ENCODE data around the gene BGN.

BGN gene

DNA sequence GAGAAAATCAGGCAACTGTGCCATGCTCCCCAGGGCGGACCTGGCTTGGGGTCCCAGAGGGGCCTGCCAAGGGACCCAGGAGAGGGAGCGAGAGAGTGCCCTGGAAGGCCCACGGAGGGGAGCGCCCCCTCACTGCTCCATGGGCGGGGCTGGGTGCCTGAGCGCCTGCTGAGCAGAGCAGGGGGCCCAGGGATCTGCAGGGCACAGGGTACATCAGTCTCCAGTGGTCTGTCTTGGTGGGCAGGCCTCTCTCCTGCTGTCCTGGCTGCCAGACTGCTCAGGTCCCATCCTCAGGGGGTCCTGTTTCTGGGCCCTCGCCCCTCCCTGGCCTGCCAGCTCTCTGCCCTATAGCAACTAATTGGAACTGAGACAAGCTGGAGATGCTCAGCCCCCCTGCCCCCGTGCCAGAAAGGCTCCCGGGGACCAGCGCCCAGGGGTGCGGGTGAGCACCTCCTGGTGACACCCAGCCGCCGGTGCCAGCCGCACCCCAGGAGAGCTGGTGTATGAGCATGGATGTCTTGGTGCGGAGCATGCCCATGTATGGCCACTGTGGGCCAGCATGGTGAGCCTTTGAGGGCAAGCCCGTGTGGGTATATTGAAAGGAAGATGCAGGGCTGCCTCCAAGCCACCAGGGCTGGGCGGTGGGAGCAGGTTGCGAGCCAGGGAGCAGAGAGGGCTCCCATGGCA lies 1.3 kb downstream of the BGN start:
- peaks cover 16% of the 10 kb centered on the region; the same call in 1 of the 2 replicates for H3K9me3 ChIP-seq (ENCODE audit: control insufficient read depth, insufficient read depth, low read depth, low read length)
- no peak overlapping the region for H3K27ac ChIP-seq (ENCODE audit: low read depth, low read length)
- peak overlapping the region; percentile 58; the same call in 1 of the 2 replicates for H3K4me3 ChIP-seq (ENCODE audit: low read depth, low read length)
- peaks cover 3% of the 10 kb centered on the region; the same call in 1 of the 2 replicates for H3K27me3 ChIP-seq (ENCODE audit: control insufficient read depth, insufficient read depth, low read length)
- H3K9ac ChIP-seq (ENCODE audit: low read length) = no peak overlapping the region
- no peaks in the 10 kb centered on the region for H3K36me3 ChIP-seq (ENCODE audit: control insufficient read depth, insufficient read depth, low read length)
- peaks cover 26% of the 10 kb centered on the region; the same call in 1 of the 2 replicates for H3K4me1 ChIP-seq (ENCODE audit: control insufficient read depth, insufficient read depth, low read length)

DNA sequence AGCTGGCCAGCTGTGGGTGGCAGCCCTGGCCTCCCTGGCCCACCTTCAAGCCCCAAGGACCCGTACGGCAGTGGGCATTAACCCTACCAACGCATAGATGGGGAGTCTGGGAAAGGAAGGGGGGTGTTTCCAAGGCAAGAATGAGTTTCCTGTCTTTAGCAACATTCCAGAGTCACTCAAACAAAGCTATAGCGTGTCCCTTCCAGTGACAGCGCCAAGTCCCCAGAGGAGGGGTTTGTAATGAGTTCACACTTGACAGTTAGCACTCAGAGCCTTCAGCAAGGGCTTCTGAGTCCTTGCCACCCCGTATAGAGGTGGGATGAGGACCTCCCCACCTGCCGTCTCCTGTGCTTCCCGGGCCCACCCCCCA lies 1.8 kb downstream of the BGN start:
- Histone ChIP-seq H3K36me3 (ENCODE audit: control insufficient read depth, insufficient read depth, low read length) (no peaks in the 10 kb centered on the region), H3K27me3 (ENCODE audit: control insufficient read depth, insufficient read depth, low read length) (peaks cover 3% of the 10 kb centered on the region; the same call in 1 of the 2 replicates), H3K27ac (ENCODE audit: low read depth, low read length) (no peak overlapping the region), H3K9me3 (ENCODE audit: control insufficient read depth, insufficient read depth, low read depth, low read length) (peaks cover 21% of the 10 kb centered on the region; the same call in 1 of the 2 replicates), H3K9ac (ENCODE audit: low read length) (no peak overlapping the region), H3K4me3 (ENCODE audit: low read depth, low read length) (no peak overlapping the region), H3K4me1 (ENCODE audit: control insufficient read depth, insufficient read depth, low read length) (peaks cover 21% of the 10 kb centered on the region; the same call in 1 of the 2 replicates)

DNA sequence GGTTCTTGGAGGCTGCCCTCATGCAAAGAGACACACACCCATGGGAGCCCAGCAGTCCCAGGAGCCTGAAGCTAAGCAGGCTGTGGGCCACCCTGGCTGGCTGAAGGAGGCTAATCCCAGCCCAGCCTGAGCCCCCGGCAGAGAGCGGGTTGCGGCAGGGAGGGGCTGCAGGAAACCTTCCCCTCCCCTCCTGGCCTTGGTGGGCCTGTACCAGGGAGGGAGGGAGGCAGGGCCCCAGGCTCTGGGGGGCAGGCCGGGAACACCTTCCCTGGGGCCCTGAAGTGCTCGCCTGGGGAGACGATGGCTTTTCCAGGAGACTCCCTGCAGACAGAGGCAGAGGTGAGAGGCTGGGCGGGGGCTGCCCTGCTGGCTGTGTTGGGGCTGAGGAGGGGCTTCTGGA lies 3.7 kb downstream of the BGN start:
- peaks cover 3% of the 10 kb centered on the region; the same call in 1 of the 2 replicates for H3K27me3 ChIP-seq (ENCODE audit: control insufficient read depth, insufficient read depth, low read length)
- H3K9ac ChIP-seq (ENCODE audit: low read length) = no peak overlapping the region
- peaks cover 30% of the 10 kb centered on the region; the same call in 1 of the 2 replicates for H3K9me3 ChIP-seq (ENCODE audit: control insufficient read depth, insufficient read depth, low read depth, low read length)
- no peak overlapping the region for H3K4me3 ChIP-seq (ENCODE audit: low read depth, low read length)
- peaks cover 16% of the 10 kb centered on the region; the same call in 1 of the 2 replicates for H3K4me1 ChIP-seq (ENCODE audit: control insufficient read depth, insufficient read depth, low read length)
- no peaks in the 10 kb centered on the region for H3K36me3 ChIP-seq (ENCODE audit: control insufficient read depth, insufficient read depth, low read length)
- no peak overlapping the region for H3K27ac ChIP-seq (ENCODE audit: low read depth, low read length)

DNA sequence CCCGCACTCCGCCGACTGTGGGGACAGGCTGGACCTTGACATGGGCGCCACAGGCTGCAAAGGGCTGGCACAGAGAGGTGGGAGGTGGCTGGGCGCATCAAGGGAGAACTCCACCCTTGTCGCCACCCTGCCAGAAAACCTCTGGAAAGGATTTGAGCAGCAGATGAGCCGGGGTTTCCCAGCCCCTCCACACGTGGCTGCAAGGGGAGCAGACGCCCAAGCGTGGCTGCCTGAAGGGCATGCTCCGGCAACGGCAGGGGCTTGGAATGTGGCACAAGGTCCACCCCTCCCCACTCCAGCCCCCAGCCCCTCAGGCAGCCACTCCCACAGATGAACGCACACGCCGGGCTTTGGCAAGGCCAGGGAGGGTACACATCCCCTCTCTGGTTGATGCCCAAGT lies 4.6 kb downstream of the BGN start:
- peaks cover 3% of the 10 kb centered on the region; the same call in 1 of the 2 replicates for H3K27me3 ChIP-seq (ENCODE audit: control insufficient read depth, insufficient read depth, low read length)
- H3K9me3 ChIP-seq (ENCODE audit: control insufficient read depth, insufficient read depth, low read depth, low read length) = peaks cover 33% of the 10 kb centered on the region; the same call in 1 of the 2 replicates

DNA sequence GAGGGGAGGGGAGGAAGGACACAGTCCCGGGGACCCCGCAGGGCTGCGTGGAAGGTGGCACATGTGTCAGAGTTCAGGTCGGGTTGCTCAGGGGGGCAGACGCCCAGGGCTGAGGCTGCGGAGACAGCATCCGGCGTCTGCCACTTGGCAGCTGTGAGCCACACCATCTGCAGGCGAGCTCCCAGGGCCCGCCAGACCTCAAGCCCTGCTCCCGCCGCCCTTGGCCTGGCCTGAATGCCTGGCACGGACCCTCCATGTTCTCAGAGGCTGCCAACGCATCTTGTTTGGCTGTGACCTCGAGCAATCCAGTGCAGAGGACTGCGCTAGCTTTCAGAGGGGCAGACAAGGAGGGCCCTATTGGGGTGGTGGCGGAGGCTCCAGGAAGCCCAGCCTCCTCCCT lies 5.1 kb downstream of the BGN start:
- no peak overlapping the region for H3K27ac ChIP-seq (ENCODE audit: low read depth, low read length)

More for the DNA sequence above, 4.6 kb downstream of the BGN start:
- no peak overlapping the region for H3K9ac ChIP-seq (ENCODE audit: low read length)
- H3K27ac ChIP-seq (ENCODE audit: low read depth, low read length) = no peak overlapping the region
- peaks cover 9% of the 10 kb centered on the region; the same call in 1 of the 2 replicates for H3K4me1 ChIP-seq (ENCODE audit: control insufficient read depth, insufficient read depth, low read length)
- no peaks in the 10 kb centered on the region for H3K36me3 ChIP-seq (ENCODE audit: control insufficient read depth, insufficient read depth, low read length)
- no peak overlapping the region for H3K4me3 ChIP-seq (ENCODE audit: low read depth, low read length)

DNA sequence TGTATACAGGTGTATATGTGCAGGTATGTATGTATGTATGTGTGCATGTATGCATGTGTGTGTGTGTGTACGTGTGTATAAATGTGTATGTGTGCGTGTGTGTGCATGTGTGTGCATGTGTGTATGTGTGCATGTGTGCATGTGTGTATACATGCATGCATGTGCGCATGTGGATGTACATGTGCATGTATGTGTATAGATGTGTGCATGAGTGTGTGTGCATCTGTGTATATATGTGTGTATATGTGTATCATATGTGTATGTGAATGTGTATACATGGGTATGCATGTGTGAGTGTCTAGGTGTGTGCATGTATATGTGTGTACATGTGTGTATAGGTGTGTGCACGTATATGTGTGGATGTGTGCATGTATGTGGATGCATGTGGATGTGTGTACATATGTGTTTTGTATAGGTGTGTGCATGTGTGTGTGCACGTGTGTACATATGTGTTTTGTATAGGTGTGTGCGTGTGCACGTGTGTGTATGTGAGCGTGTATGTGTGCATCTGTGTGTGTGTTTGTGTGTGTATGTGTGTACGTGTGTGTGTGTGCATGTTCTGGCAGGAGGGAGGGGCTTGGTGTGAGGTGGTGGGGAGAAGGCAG lies 6.0 kb downstream of the BGN start:
- Histone ChIP-seq H3K36me3 (ENCODE audit: control insufficient read depth, insufficient read depth, low read length) (no peaks in the 10 kb centered on the region), H3K4me3 (ENCODE audit: low read depth, low read length) (no peak overlapping the region), H3K27me3 (ENCODE audit: control insufficient read depth, insufficient read depth, low read length) (no peaks in the 10 kb centered on the region), H3K9ac (ENCODE audit: low read length) (no peak overlapping the region), H3K9me3 (ENCODE audit: control insufficient read depth, insufficient read depth, low read depth, low read length) (peaks cover 42% of the 10 kb centered on the region; the same call in 1 of the 2 replicates), H3K4me1 (ENCODE audit: control insufficient read depth, insufficient read depth, low read length) (no peaks in the 10 kb centered on the region; the same call in 1 of the 2 replicates), H3K27ac (ENCODE audit: low read depth, low read length) (no peak overlapping the region)

More for the DNA sequence above, 5.1 kb downstream of the BGN start:
- peaks cover 38% of the 10 kb centered on the region; the same call in 1 of the 2 replicates for H3K9me3 ChIP-seq (ENCODE audit: control insufficient read depth, insufficient read depth, low read depth, low read length)
- no peak overlapping the region for H3K4me3 ChIP-seq (ENCODE audit: low read depth, low read length)
- H3K4me1 ChIP-seq (ENCODE audit: control insufficient read depth, insufficient read depth, low read length) = peaks cover 7% of the 10 kb centered on the region; the same call in 1 of the 2 replicates
- peaks cover 3% of the 10 kb centered on the region; the same call in 1 of the 2 replicates for H3K27me3 ChIP-seq (ENCODE audit: control insufficient read depth, insufficient read depth, low read length)
- H3K9ac ChIP-seq (ENCODE audit: low read length) = no peak overlapping the region
- H3K36me3 ChIP-seq (ENCODE audit: control insufficient read depth, insufficient read depth, low read length) = no peaks in the 10 kb centered on the region

DNA sequence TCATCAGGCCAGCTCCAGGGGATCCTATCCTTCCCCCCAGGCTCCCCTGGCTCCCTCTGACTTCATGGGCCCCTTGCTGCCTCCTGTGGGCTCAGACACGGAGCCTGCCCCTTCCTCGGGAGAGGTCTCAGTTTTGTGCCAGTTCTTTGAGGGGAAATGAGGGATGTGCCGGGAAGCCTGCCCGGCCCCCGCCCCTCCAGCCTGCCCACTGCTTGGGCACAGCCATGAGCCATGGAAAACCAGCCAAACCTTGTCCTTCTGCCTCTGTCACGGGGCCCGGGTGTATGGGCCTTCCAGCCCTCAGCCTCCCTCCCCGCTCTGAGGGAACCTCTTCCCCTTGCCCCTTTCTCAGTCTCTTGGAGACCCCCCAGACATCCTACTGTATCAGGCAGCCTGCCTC lies 6.8 kb downstream of the BGN start:
- Histone ChIP-seq H3K9ac (ENCODE audit: low read length) (no peak overlapping the region), H3K4me3 (ENCODE audit: low read depth, low read length) (no peak overlapping the region), H3K36me3 (ENCODE audit: control insufficient read depth, insufficient read depth, low read length) (no peaks in the 10 kb centered on the region), H3K9me3 (ENCODE audit: control insufficient read depth, insufficient read depth, low read depth, low read length) (peaks cover 45% of the 10 kb centered on the region; the same call in 1 of the 2 replicates), H3K27me3 (ENCODE audit: control insufficient read depth, insufficient read depth, low read length) (no peaks in the 10 kb centered on the region), H3K27ac (ENCODE audit: low read depth, low read length) (no peak overlapping the region), H3K4me1 (ENCODE audit: control insufficient read depth, insufficient read depth, low read length) (no peaks in the 10 kb centered on the region; the same call in 1 of the 2 replicates)

DNA sequence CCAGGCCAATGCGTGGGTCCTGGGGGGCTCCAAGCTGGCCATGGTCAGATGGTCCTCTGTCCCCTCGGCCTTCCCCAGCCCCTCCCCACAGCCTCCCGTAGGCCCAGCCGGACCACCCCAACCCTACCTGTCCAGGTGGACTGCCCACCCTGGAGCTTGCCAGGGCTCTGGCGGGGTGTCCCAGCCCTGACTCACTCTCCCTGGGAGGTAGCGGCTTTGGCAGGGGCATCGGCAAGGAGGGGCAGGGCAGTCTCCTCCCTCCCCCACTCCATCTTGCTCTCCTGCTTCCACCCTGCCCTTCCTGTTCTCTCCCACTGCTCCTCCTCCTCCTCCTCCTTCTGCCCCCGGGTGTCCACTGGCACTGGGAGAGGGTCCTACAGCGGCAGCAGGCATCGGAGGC lies 7.4 kb downstream of the BGN start:
- no peaks in the 10 kb centered on the region; the same call in 1 of the 2 replicates for H3K4me1 ChIP-seq (ENCODE audit: control insufficient read depth, insufficient read depth, low read length)
- peaks cover 48% of the 10 kb centered on the region; the same call in 1 of the 2 replicates for H3K9me3 ChIP-seq (ENCODE audit: control insufficient read depth, insufficient read depth, low read depth, low read length)
- H3K36me3 ChIP-seq (ENCODE audit: control insufficient read depth, insufficient read depth, low read length) = no peaks in the 10 kb centered on the region
- H3K4me3 ChIP-seq (ENCODE audit: low read depth, low read length) = no peak overlapping the region
- no peak overlapping the region for H3K9ac ChIP-seq (ENCODE audit: low read length)
- no peaks in the 10 kb centered on the region for H3K27me3 ChIP-seq (ENCODE audit: control insufficient read depth, insufficient read depth, low read length)
- no peak overlapping the region; the same call in 1 of the 2 replicates for H3K27ac ChIP-seq (ENCODE audit: low read depth, low read length)

DNA sequence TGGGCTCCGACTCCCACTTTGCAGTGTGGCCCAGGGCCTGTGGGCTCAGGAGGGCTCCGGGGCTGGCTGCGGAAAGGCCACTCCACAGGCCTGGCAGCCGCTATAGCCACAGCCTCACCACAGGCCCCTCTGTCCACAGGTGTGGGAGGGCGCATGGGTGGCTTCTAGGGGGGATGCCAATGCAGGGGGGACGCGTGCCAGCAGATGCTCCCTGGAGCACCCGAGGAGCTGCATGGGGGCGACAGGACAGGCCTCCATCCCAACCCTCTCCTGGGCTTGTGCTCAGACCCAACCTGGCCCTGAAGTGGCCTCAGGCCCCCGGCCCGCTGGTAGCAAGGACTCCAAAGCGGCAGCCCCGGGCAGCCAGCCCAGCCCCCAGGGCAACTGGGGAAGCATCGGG lies 8.0 kb downstream of the BGN start:
- H3K9me3 ChIP-seq (ENCODE audit: control insufficient read depth, insufficient read depth, low read depth, low read length) = peaks cover 49% of the 10 kb centered on the region; the same call in 1 of the 2 replicates
- no peaks in the 10 kb centered on the region for H3K27me3 ChIP-seq (ENCODE audit: control insufficient read depth, insufficient read depth, low read length)
- H3K36me3 ChIP-seq (ENCODE audit: control insufficient read depth, insufficient read depth, low read length) = no peaks in the 10 kb centered on the region
- H3K27ac ChIP-seq (ENCODE audit: low read depth, low read length) = no peak overlapping the region; the same call in 1 of the 2 replicates
- H3K4me3 ChIP-seq (ENCODE audit: low read depth, low read length) = no peak overlapping the region
- H3K9ac ChIP-seq (ENCODE audit: low read length) = no peak overlapping the region
- H3K4me1 ChIP-seq (ENCODE audit: control insufficient read depth, insufficient read depth, low read length) = no peaks in the 10 kb centered on the region; the same call in 1 of the 2 replicates

DNA sequence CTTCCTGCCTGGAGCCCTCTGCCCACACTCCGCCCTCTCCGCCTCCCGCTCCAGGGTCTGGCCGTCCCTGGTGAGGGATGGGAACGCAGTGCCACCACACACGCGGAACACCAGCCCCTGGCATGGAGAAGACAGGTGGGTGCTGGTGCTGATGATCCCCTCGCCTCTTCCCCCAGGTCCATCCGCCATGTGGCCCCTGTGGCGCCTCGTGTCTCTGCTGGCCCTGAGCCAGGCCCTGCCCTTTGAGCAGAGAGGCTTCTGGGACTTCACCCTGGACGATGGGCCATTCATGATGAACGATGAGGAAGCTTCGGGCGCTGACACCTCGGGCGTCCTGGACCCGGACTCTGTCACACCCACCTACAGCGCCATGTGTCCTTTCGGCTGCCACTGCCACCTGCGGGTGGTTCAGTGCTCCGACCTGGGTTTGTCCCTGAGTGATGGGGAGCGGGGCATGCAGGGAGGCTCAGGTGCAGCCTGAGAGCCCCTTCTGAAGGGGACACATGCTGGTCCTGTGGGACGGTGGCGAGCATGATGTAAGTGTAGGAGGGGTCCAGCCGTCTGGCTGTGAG lies 9.8 kb downstream of the BGN start:
- Histone ChIP-seq H3K36me3 (ENCODE audit: control insufficient read depth, insufficient read depth, low read length) (no peaks in the 10 kb centered on the region), H3K4me1 (ENCODE audit: control insufficient read depth, insufficient read depth, low read length) (no peaks in the 10 kb centered on the region; the same call in 1 of the 2 replicates), H3K9ac (ENCODE audit: low read length) (no peak overlapping the region), H3K4me3 (ENCODE audit: low read depth, low read length) (no peak overlapping the region), H3K9me3 (ENCODE audit: control insufficient read depth, insufficient read depth, low read depth, low read length) (peaks cover 52% of the 10 kb centered on the region; the same call in 1 of the 2 replicates), H3K27ac (ENCODE audit: low read depth, low read length) (no peak overlapping the region), H3K27me3 (ENCODE audit: control insufficient read depth, insufficient read depth, low read length) (no peaks in the 10 kb centered on the region)
